Stimulated activated naive CD4-positive, alpha-beta T cell treated with Interleukin-2 at 50 U/mL for 16 hours (primary cell): ENCODE results near the gene TMEM17.

ENCODE experiments used
- DNase-seq: peaks from one replicate; lab custom pipeline; 2025; lab: John Stamatoyannopoulos, UW

TMEM17 gene

GRCh38 chr2:62455957-62456692, 49.9 kb downstream of the TMEM17 start:
- DNase-seq, result no peak

DNA sequence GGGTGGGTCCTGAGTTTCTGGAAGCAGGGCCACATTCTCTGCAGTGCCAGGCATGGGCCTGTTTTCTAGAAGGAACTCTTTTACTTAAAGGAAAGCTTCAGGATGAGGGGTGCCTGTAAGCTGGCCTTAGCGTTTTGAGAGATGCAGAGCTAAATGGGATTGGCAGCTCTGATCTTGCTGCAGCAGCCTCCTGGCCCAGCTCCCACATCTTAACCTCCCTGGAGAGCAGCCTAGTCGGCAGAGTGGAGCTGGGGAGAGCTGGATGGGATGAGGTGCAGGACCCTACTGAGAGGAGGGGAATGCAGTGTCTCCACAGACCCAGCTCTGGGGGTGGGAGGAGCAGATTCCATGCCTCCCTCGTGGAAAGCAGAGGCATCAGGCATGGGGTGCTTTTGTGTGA, 52.0 kb downstream of the TMEM17 start:
- DNase-seq, result no peak

GRCh38 chr2:62452701-62453454, 53.1 kb downstream of the TMEM17 start:
- no peak for DNase-seq

DNA sequence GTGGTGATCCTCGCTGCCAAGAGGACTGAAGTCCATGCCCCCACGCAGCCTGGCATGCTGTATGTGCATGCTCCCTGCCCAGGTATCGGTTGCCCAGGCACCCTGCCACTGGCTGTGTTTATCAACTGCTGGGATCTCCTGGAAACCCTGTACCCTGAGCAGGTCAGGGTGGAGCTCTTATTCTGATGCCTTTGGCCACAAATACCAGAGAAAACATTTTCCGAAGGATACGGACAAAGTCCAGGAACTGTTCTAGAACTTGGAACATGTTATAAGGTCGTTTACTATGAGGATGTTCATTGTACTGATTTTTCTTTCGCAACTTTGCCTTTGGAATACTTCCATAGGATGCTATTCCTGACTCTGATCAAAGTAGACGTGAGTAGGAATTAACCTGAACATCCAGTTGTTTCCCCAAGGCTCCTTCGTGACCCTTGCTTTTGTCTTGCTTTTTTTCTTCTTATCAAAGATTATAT, 55.2 kb downstream of the TMEM17 start:
- no peak for DNase-seq
